ENCODE data around the gene CARS1. TPM values are rescaled to one million over a fixed set of nuclear protein-coding genes. Genes with fewer than 3 reads are reported as not detected.
A peak's percentile ranks its signal among the peaks of the same experiment; 100 is the strongest.

CARS1 gene
- total and polyA plus RNA-seq, 9 of the 15 experiments (the other 6 are each of a cell fraction or from before 2014, with no cell fraction given): 14.4 to 106 (median 73.6) TPM

DNA sequence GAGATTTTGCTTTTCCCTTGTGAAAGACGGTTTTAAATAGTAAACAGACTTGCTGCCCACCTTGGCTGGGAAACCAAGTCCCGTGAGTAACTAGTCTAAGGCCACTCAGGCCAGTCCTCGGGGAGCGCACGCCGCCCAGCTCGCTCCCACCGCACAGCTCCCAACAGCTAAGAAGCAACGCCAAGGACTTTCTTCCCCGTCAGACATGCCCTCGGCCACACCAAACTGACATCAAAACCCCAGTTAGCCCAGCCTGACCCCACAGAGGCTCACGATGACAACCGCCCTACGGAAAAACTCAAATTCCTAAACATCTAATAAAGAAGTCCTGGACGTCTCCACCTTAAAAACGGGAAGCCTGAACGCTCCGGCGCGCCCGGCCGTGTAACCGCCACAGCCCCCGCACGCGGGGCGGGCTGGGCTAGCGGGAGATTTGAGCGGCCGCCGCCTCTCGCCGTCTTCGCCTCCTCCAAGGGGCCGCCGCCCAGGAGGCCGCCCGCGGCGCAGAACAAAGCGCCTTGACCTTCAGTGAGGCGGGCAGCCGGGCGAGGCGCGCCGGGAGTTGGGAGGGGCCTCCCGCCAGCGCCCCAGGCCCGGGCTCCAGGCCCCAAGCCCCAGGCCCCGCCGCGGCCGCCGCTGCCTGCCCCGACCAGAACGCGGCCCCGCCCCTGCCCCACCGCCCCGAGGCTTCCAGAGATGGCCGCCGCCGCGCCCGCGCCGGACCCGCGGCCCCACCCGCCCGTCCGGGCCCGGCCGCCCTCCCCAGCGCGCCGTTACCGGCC lies 65.6 kb downstream of the CARS1 start (continued):
- TF ChIP-seq RBM22 (IDR thresholded peaks at IDR 0.05; ENCODE audit: low read depth, low read length, poor library complexity, severe bottlenecking) (peak; percentile 60), ZC3H11A (IDR thresholded peaks at IDR 0.05; ENCODE audit: low read depth, low read length) (no peak), ZNF436 (CRISPR knock-in tag; IDR thresholded peaks at IDR 0.05) (no peak), PHB2 (IDR thresholded peaks at IDR 0.05; ENCODE audit: low read depth) (no peak), TSC22D4 (tag; IDR thresholded peaks at IDR 0.05) (no peak), SRSF7 (optimal IDR thresholded peaks at IDR 0.05; ENCODE audit: low read depth, low read length) (no peak), ZNF764 (CRISPR knock-in tag; IDR thresholded peaks at IDR 0.05; ENCODE audit: low read depth) (no peak), CCNT2 (IDR thresholded peaks at IDR 0.05; ENCODE audit: borderline replicate concordance, extremely low read depth, insufficient read length, low read depth, low read length) (peak; percentile 61), TAF9B (IDR thresholded peaks at IDR 0.05; ENCODE audit: partially characterized antibody) (peak; percentile 5), TCF7L2 (IDR thresholded peaks at IDR 0.05; ENCODE audit: low read depth, low read length) (no peak), KAT8 (IDR thresholded peaks at IDR 0.05; ENCODE audit: low read depth) (no peak), HEY1 (CRISPR knock-in tag; IDR thresholded peaks at IDR 0.05; ENCODE audit: borderline replicate concordance) (no peak), TEAD2 (tag; IDR thresholded peaks at IDR 0.05) (no peak), MYC (IDR thresholded peaks at IDR 0.05; ENCODE audit: low read depth, low read length) (peak; percentile 36; the same call in 1 of the 2 replicates), MYC (CRISPR knock-in tag; IDR thresholded peaks at IDR 0.05; ENCODE audit: borderline replicate concordance, low read depth) (no peak), HDAC8 (tag; IDR thresholded peaks at IDR 0.05) (no peak)
- TF ChIP-seq, protein P1, sequence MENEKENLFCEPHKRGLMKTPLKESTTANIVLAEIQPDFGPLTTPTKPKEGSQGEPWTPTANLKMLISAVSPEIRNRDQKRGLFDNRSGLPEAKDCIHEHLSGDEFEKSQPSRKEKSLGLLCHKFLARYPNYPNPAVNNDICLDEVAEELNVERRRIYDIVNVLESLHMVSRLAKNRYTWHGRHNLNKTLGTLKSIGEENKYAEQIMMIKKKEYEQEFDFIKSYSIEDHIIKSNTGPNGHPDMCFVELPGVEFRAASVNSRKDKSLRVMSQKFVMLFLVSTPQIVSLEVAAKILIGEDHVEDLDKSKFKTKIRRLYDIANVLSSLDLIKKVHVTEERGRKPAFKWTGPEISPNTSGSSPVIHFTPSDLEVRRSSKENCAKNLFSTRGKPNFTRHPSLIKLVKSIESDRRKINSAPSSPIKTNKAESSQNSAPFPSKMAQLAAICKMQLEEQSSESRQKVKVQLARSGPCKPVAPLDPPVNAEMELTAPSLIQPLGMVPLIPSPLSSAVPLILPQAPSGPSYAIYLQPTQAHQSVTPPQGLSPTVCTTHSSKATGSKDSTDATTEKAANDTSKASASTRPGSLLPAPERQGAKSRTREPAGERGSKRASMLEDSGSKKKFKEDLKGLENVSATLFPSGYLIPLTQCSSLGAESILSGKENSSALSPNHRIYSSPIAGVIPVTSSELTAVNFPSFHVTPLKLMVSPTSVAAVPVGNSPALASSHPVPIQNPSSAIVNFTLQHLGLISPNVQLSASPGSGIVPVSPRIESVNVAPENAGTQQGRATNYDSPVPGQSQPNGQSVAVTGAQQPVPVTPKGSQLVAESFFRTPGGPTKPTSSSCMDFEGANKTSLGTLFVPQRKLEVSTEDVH (IDR thresholded peaks at IDR 0.05; ENCODE audit: low read depth, partially characterized antibody): no peak
- TF ChIP-seq, protein P2, sequence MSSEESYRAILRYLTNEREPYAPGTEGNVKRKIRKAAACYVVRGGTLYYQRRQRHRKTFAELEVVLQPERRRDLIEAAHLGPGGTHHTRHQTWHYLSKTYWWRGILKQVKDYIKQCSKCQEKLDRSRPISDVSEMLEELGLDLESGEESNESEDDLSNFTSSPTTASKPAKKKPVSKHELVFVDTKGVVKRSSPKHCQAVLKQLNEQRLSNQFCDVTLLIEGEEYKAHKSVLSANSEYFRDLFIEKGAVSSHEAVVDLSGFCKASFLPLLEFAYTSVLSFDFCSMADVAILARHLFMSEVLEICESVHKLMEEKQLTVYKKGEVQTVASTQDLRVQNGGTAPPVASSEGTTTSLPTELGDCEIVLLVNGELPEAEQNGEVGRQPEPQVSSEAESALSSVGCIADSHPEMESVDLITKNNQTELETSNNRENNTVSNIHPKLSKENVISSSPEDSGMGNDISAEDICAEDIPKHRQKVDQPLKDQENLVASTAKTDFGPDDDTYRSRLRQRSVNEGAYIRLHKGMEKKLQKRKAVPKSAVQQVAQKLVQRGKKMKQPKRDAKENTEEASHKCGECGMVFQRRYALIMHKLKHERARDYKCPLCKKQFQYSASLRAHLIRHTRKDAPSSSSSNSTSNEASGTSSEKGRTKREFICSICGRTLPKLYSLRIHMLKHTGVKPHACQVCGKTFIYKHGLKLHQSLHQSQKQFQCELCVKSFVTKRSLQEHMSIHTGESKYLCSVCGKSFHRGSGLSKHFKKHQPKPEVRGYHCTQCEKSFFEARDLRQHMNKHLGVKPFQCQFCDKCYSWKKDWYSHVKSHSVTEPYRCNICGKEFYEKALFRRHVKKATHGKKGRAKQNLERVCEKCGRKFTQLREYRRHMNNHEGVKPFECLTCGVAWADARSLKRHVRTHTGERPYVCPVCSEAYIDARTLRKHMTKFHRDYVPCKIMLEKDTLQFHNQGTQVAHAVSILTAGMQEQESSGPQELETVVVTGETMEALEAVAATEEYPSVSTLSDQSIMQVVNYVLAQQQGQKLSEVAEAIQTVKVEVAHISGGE (CRISPR knock-in tag; IDR thresholded peaks at IDR 0.05): no peak
- TF ChIP-seq, protein P3, sequence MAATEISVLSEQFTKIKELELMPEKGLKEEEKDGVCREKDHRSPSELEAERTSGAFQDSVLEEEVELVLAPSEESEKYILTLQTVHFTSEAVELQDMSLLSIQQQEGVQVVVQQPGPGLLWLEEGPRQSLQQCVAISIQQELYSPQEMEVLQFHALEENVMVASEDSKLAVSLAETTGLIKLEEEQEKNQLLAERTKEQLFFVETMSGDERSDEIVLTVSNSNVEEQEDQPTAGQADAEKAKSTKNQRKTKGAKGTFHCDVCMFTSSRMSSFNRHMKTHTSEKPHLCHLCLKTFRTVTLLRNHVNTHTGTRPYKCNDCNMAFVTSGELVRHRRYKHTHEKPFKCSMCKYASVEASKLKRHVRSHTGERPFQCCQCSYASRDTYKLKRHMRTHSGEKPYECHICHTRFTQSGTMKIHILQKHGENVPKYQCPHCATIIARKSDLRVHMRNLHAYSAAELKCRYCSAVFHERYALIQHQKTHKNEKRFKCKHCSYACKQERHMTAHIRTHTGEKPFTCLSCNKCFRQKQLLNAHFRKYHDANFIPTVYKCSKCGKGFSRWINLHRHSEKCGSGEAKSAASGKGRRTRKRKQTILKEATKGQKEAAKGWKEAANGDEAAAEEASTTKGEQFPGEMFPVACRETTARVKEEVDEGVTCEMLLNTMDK (IDR thresholded peaks at IDR 0.05; ENCODE audit: borderline replicate concordance, insufficient read depth, low read depth, low read length, poor library complexity, severe bottlenecking): no peak
